Thyroid gland (tissue), 4 donors: ENCODE measurements around the gene CCNJL. TPM values are rescaled to one million over a fixed set of nuclear protein-coding genes. Genes with fewer than 3 reads are reported as not detected.
A peak's percentile ranks its signal among the peaks of the same experiment; 100 is the strongest.

Experiments
- DNase-seq, 2 donors: peaks; one replicate each; pipeline ENCODE4 v3.0.0-alpha.2; 2019
- H3K27ac ChIP-seq, 3 donors: fragments of 200-600 bp; sonication (generic); 1 replicate in 2 of 3; 2 replicates in 1 of 3; pipeline ENCODE4 v1.5.1; 2016 to 2019; ENCODE audit warnings: mild to moderate bottlenecking in 1 of 3, moderate library complexity in 1 of 3
- H3K27me3 ChIP-seq: fragments of 200-600 bp; sonication (generic); one replicate; pipeline ENCODE4 v1.5.1; 2019
- H3K36me3 ChIP-seq, 2 donors: fragments of 200-600 bp; sonication (generic); one replicate each; pipeline ENCODE4 v1.5.1; 2016 to 2019
- H3K4me1 ChIP-seq, 2 donors: fragments of 200-600 bp; sonication (generic); one replicate each; pipeline ENCODE4 v1.5.1; 2017 to 2019
- H3K4me3 ChIP-seq, 3 donors: fragments of 200-600 bp; sonication (generic); replicated peaks in 1 of 3; 1 replicate in 2 of 3; 2 replicates in 1 of 3; pipeline ENCODE4 v1.5.1; 2016; ENCODE audit warnings: mild to moderate bottlenecking in 1 of 3
- H3K9me3 ChIP-seq: fragments of 200-600 bp; sonication (generic); one replicate; pipeline ENCODE4 v1.5.1; 2017
- POLR2A ChIP-seq, 2 donors: fragments of 450-650 bp; IDR thresholded peaks; one replicate each; pipeline ENCODE4 v1.6.1; 2017; ENCODE audit warnings: antibody characterized with exemption in 2 of 2, mild to moderate bottlenecking in 2 of 2, moderate library complexity in 1 of 2
- WGBS, 2 donors: methylation state at CpG; one replicate each; pipeline ENCODE4 v1.1.5; 2017; 5-methylcytosine and 5-hydroxymethylcytosine counted together
- intact Hi-C: fragments of 100-400 bp; cut with DNase I; formaldehyde crosslinking; loops from one replicate; pipeline ENCODE4 v1.15.1; 2023
- total RNA-seq, 4 donors: library from RNA; depleted of rRNA; stranded (reverse); fragments of >200 nt; gene quantifications; one replicate each; pipeline ENCODE4 v1.2.3, GENCODE V29; 2016
- TF ChIP-seq, protein P1 (sequence below), 6 experiments: fragments of 200-600 bp in 3 of 6; fragments of 450-650 bp in 3 of 6; sonication (generic) in 3 of 6; IDR thresholded peaks; one replicate each; pipeline ENCODE4 v1.5.1; 2016 to 2019; ENCODE audit warnings: antibody characterized with exemption in 6 of 6, mild to moderate bottlenecking in 2 of 6, inconsistent platforms in 1 of 6, moderate library complexity in 1 of 6

The CCNJL gene
- total RNA-seq, 4 donors from 2014 or later, result 6.3 to 11.8 (median 10.0) TPM

DNA sequence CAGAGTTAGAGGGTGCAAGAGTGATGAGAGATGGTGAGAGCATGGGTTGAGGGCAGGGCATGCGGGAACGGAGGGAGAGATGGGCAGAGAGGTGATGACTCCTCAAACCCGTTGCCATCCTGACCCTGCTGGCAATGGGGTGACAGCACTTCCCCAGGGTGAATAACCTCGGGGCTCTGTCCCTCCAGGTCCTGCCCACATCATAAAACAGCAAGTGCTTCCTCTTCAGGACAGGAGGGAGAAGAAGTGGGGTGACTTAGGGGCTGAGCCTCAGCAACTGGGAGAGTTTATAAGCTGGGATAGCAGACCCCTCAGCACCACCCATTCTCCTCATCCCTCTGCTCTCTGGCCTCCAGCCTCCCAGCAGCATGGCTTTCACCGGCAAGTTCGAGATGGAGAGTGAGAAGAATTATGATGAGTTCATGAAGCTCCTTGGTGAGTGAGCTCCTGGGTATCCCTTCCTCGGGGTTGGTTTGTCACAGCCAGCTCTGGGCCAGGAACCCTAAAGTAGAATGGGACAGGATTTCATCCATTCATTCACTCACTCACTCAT, 83.1 kb downstream of the CCNJL start, which contains the start of gene FABP6:
Gene FABP6, plus strand, starts transcription at position 317 of the 553 bp plus-strand sequence. Its CDS starts 52 bp downstream, at position 369.
- WGBS, 2 donors, result 74 to 78% methylated on average over 7 of the region's 7 CpGs

DNA sequence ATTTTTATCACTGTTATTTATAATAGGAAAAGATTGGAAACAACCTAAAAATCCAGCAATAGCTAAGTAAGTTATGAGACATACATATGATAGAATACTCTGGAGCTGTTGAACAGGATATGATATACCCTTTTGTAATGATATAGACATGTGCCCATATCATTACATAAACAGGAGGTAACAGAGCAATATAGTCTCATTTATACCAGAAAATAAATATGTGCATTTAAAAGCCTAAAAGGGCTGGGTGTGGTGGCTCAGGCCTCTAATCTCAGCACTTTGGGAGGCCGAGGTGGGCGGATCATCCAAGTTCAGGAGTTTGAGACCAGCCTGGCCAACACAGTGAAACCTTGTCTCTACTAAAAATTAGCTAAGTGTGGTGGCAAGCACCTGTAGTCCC, 85.4 kb downstream of the CCNJL start:
- H3K36me3 ChIP-seq, result no peaks in the 10 kb centered on the region
- DNase-seq, result no peak
- no peak overlapping the region for H3K27ac ChIP-seq
- intact Hi-C loops, result no loop called here
- WGBS, 2 donors, result 79 to 91% methylated on average over 2 of the region's 2 CpGs
- no peak for TF ChIP-seq POLR2A (IDR thresholded peaks at IDR 0.05)
- TF ChIP-seq, protein P1, sequence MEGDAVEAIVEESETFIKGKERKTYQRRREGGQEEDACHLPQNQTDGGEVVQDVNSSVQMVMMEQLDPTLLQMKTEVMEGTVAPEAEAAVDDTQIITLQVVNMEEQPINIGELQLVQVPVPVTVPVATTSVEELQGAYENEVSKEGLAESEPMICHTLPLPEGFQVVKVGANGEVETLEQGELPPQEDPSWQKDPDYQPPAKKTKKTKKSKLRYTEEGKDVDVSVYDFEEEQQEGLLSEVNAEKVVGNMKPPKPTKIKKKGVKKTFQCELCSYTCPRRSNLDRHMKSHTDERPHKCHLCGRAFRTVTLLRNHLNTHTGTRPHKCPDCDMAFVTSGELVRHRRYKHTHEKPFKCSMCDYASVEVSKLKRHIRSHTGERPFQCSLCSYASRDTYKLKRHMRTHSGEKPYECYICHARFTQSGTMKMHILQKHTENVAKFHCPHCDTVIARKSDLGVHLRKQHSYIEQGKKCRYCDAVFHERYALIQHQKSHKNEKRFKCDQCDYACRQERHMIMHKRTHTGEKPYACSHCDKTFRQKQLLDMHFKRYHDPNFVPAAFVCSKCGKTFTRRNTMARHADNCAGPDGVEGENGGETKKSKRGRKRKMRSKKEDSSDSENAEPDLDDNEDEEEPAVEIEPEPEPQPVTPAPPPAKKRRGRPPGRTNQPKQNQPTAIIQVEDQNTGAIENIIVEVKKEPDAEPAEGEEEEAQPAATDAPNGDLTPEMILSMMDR (IDR thresholded peaks at IDR 0.05), result no peak
- H3K4me3 ChIP-seq, result no peak overlapping the region
- H3K4me1 ChIP-seq, result peaks cover 0 to 8% of the 10 kb centered on the region in 2 donors
- H3K9me3 ChIP-seq, result no peaks in the 10 kb centered on the region
- no peaks in the 10 kb centered on the region for H3K27me3 ChIP-seq

More for the DNA sequence above, 83.1 kb downstream of the CCNJL start, which contains the start of gene FABP6:
- no peak within 1 kb of the TSS for H3K27ac ChIP-seq
- H3K4me1 ChIP-seq, result peaks cover 0 to 8% of the 10 kb centered on the region in 2 donors
- H3K27me3 ChIP-seq, result no peaks in the 10 kb centered on the region
- DNase-seq, result no peak
- TF ChIP-seq, protein P1 (IDR thresholded peaks at IDR 0.05), result no peak
- TF ChIP-seq POLR2A (IDR thresholded peaks at IDR 0.05), result no peak
- intact Hi-C loops, result no loop called here
- no peaks in the 10 kb centered on the region for H3K36me3 ChIP-seq
- no peaks in the 10 kb centered on the region for H3K9me3 ChIP-seq
- no peak within 1 kb of the TSS for H3K4me3 ChIP-seq

DNA sequence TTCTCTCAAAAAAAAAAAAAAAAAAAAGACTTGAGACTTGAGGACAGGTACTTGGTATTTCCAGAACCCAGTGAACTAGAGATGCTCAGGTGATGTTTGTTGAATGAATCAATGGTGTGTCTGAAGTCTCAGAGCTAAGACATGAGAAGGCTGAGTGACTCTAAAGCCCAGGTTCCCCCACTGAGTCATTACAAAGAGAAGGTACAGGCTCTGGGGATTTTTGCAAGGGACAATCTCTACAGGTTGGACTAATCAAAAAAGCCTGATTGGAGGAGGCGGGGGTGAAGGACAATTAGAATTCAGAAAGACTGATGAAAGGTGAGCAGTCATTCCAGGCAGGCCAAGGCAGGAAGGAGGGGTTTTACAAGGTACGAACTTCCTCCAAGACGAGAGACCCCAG, 91.3 kb downstream of the CCNJL start:
- H3K27me3 ChIP-seq, result no peaks in the 10 kb centered on the region
- TF ChIP-seq, protein P1 (IDR thresholded peaks at IDR 0.05), result no peak
- no peak for TF ChIP-seq POLR2A (IDR thresholded peaks at IDR 0.05)
- H3K36me3 ChIP-seq, result no peaks in the 10 kb centered on the region
- H3K27ac ChIP-seq, result no peak overlapping the region
- WGBS, 2 donors, result 89 to 93% methylated on average over 3 of the region's 3 CpGs
- intact Hi-C loops, result no loop called here
- no peak overlapping the region for H3K4me3 ChIP-seq
- H3K4me1 ChIP-seq, result no peaks in the 10 kb centered on the region
- H3K9me3 ChIP-seq, result no peaks in the 10 kb centered on the region
- DNase-seq, result no peak

DNA sequence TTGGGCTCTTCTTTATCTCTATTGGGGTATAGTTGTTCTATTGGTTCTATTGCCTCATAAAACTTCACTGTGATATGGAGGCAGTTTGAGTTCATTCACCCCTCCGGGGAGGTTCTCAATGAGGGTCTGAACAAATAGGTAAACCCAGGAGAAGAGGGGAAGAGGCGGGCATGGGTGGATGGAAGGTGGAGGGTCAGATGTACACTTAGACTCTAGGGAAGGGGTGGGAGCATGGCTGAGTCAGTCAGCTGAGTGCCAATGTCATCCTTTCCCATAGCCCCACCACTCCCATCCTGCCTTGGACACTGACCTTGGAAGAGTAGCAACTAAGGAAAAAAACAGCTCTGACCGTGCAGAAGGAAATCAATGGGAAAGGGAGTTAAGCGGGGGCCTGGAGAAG, 93.0 kb downstream of the CCNJL start:
- H3K4me1 ChIP-seq, result no peaks in the 10 kb centered on the region
- no peaks in the 10 kb centered on the region for H3K27me3 ChIP-seq
- WGBS, 2 donors, result 63 to 74% methylated on average over 4 of the region's 4 CpGs
- no peak overlapping the region for H3K27ac ChIP-seq
- H3K9me3 ChIP-seq, result no peaks in the 10 kb centered on the region
- DNase-seq, result no peak
- no peaks in the 10 kb centered on the region for H3K36me3 ChIP-seq
- H3K4me3 ChIP-seq, result no peak overlapping the region
- intact Hi-C loops, result no loop called here
- no peak for TF ChIP-seq POLR2A (IDR thresholded peaks at IDR 0.05)
- TF ChIP-seq, protein P1 (IDR thresholded peaks at IDR 0.05), result no peak

DNA sequence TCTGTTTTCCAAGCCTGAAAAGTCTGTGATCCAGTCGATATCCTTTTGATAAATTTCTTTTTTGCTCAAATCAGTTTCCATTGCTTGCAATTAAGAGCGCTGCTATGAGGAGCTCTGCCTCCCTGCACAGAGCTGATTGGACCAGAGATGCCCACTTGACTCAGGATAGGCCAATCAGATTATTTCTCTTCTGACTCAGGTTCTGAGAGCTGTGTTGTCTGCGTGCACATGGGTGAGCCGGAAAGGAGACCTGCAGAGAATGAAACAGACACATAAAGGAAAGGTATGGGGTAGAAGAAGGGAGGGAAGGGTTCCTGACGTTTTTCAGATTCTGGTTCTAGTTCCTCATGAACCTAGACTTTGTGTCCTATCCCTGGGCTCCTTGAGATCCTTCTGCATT, 98.8 kb downstream of the CCNJL start:
- DNase-seq, result peak in 1 of 2 donors; percentile 16
- H3K27me3 ChIP-seq, result no peaks in the 10 kb centered on the region
- no peak for TF ChIP-seq POLR2A (IDR thresholded peaks at IDR 0.05)
- TF ChIP-seq, protein P1 (IDR thresholded peaks at IDR 0.05), result no peak
- H3K9me3 ChIP-seq, result no peaks in the 10 kb centered on the region
- H3K4me3 ChIP-seq, result no peak overlapping the region
- H3K36me3 ChIP-seq, result no peaks in the 10 kb centered on the region
- intact Hi-C loops, result no loop called here
- H3K4me1 ChIP-seq, result no peaks in the 10 kb centered on the region
- 74 to 75% methylated on average over 5 of the region's 5 CpGs for WGBS, 2 donors
- H3K27ac ChIP-seq, result no peak overlapping the region
